Body of pancreas (tissue), 4 donors: Measurements from ENCODE around the gene PDE11A. TPM values are rescaled to one million over a fixed set of nuclear protein-coding genes. Genes with fewer than 3 reads are reported as not detected.

ENCODE experiments used
- ATAC-seq: fragments of 150-250 bp; one replicate; pipeline ENCODE4 v1.9.1; 2016
- DNase-seq, 4 donors: peaks; one replicate each; pipeline ENCODE4 v3.0.0-alpha.2; 2019
- H3K27ac ChIP-seq, 4 donors: fragments of 200-600 bp; sonication (generic); 1 replicate in 3 of 4; 2 replicates in 1 of 4; pipeline versions ENCODE4 v1.5.1 to v1.6.1; 2016 to 2019; ENCODE audit warnings: mild to moderate bottlenecking in 1 of 4, mixed read lengths in 1 of 4, moderate library complexity in 1 of 4
- H3K27me3 ChIP-seq, 2 donors: fragments of 200-600 bp; sonication (generic); one replicate each; pipeline ENCODE4 v1.6.0; 2016; ENCODE audit warnings: mild to moderate bottlenecking in 1 of 2
- H3K36me3 ChIP-seq, 2 donors: fragments of 200-600 bp; sonication (generic); replicated peaks in 1 of 2; 2 replicates each; pipeline ENCODE4 v1.5.1; 2016; ENCODE audit warnings: low read depth in 2 of 2; ENCODE audit not compliant: insufficient read depth in 1 of 2
- H3K4me1 ChIP-seq: fragments of 200-600 bp; sonication (generic); one replicate; pipeline ENCODE4 v1.6.0; 2016
- H3K4me3 ChIP-seq, 2 donors: fragments of 200-600 bp; sonication (generic); 1 replicate in 1 of 2; 2 replicates in 1 of 2; pipeline ENCODE4 v1.5.1; 2016 to 2019
- H3K9me3 ChIP-seq, 3 donors: fragments of 200-600 bp; sonication (generic); 1 replicate in 2 of 3; 2 replicates in 1 of 3; pipeline ENCODE4 v1.5.1; 2016
- CTCF ChIP-seq, 7 experiments: fragments of 450-650 bp in 4 of 7; fragments of 200-600 bp in 3 of 7; sonication (generic) in 3 of 7; IDR thresholded peaks; one replicate each; pipeline ENCODE4 v1.5.1; 2016 to 2019; ENCODE audit warnings: antibody characterized with exemption in 7 of 7
- POLR2A ChIP-seq, 3 donors: fragments of 450-650 bp; IDR thresholded peaks; one replicate each; pipeline ENCODE4 v1.6.1; 2016; ENCODE audit warnings: antibody characterized with exemption in 3 of 3, mild to moderate bottlenecking in 2 of 3
- WGBS, 2 donors: methylation state at CpG; one replicate each; pipeline ENCODE4 v1.1.5; 2017; 5-methylcytosine and 5-hydroxymethylcytosine counted together
- intact Hi-C: fragments of 100-400 bp; cut with DNase I; formaldehyde crosslinking; loops from one replicate; pipeline ENCODE4 v1.15.1; 2023
- total RNA-seq, 2 donors: library from RNA; depleted of rRNA; stranded (reverse); fragments of >200 nt; gene quantifications; one replicate each; pipeline ENCODE4 v1.1.0, GENCODE V29; 2016

The PDE11A gene
- total RNA-seq, 2 donors from 2014 or later, result 2.6 to 4.0 TPM

- no peaks in the 10 kb centered on the region for H3K27me3 ChIP-seq
- DNase-seq, result no peak
- H3K36me3 ChIP-seq, result no peaks in the 10 kb centered on the region
- no peak overlapping the region for H3K27ac ChIP-seq
- intact Hi-C loops, result no loop called here
- ATAC-seq, result no peak
- no peak overlapping the region for H3K4me3 ChIP-seq
- TF ChIP-seq CTCF (IDR thresholded peaks at IDR 0.05) (no peak), POLR2A (IDR thresholded peaks at IDR 0.05) (no peak)
- 85 to 90% methylated on average over 4 of the region's 4 CpGs for WGBS, 2 donors
- H3K9me3 ChIP-seq, result no peaks in the 10 kb centered on the region
- H3K4me1 ChIP-seq, result peaks cover 2% of the 10 kb centered on the region
Measured at GRCh38 chr2:177612659-177613058, 459.9 kb downstream of the PDE11A start.

GRCh38 chr2:177611310-177611886 lies 461.2 kb downstream of the PDE11A start:
- no peaks in the 10 kb centered on the region for H3K36me3 ChIP-seq
- no peaks in the 10 kb centered on the region for H3K9me3 ChIP-seq
- ATAC-seq (peak; percentile 30), DNase-seq (peak in 2 of 4 donors; percentile 16 to 42)
- intact Hi-C loops, result no loop called here
- TF ChIP-seq CTCF (IDR thresholded peaks at IDR 0.05) (no peak), POLR2A (IDR thresholded peaks at IDR 0.05) (no peak)
- no peak overlapping the region for H3K27ac ChIP-seq
- H3K27me3 ChIP-seq, result no peaks in the 10 kb centered on the region
- 42 to 44% methylated on average over 6 of the region's 6 CpGs for WGBS, 2 donors
- no peak overlapping the region for H3K4me3 ChIP-seq
- no peaks in the 10 kb centered on the region for H3K4me1 ChIP-seq

- H3K4me1 ChIP-seq, result no peaks in the 10 kb centered on the region
- no peak overlapping the region for H3K4me3 ChIP-seq
- TF ChIP-seq POLR2A (IDR thresholded peaks at IDR 0.05) (no peak), CTCF (IDR thresholded peaks at IDR 0.05) (no peak)
- H3K36me3 ChIP-seq, result no peaks in the 10 kb centered on the region
- ATAC-seq, result no peak
- no peak overlapping the region for H3K27ac ChIP-seq
- H3K27me3 ChIP-seq, result no peaks in the 10 kb centered on the region
- H3K9me3 ChIP-seq, result no peaks in the 10 kb centered on the region
- WGBS, 2 donors, result 98 to 100% methylated on average over 1 of the region's 1 CpG
- intact Hi-C loops, result no loop called here
- DNase-seq, result no peak
Measured at GRCh38 chr2:177610813-177611212, 461.8 kb downstream of the PDE11A start.

GRCh38 chr2:177606636-177607035 lies 465.9 kb downstream of the PDE11A start:
- H3K27ac ChIP-seq, result no peak overlapping the region
- 79 to 83% methylated on average over 7 of the region's 7 CpGs for WGBS, 2 donors
- no peaks in the 10 kb centered on the region for H3K4me1 ChIP-seq
- no peak for TF ChIP-seq POLR2A (IDR thresholded peaks at IDR 0.05)
- H3K9me3 ChIP-seq, result no peaks in the 10 kb centered on the region
- ATAC-seq (no peak), DNase-seq (no peak)
- no peaks in the 10 kb centered on the region for H3K36me3 ChIP-seq
- H3K4me3 ChIP-seq, result no peak overlapping the region
- intact Hi-C loops, result no loop called here
- no peaks in the 10 kb centered on the region for H3K27me3 ChIP-seq

- H3K27me3 ChIP-seq, result no peaks in the 10 kb centered on the region
- WGBS, 2 donors, result 28 to 33% methylated on average over 3 of the region's 3 CpGs
- peak overlapping the region in 1 of 4 donors; percentile 1 for H3K27ac ChIP-seq
- ATAC-seq (peak; percentile 71), DNase-seq (peak in 1 of 4 donors; percentile 22)
- H3K9me3 ChIP-seq, result no peaks in the 10 kb centered on the region
- no peaks in the 10 kb centered on the region for H3K4me1 ChIP-seq
- H3K4me3 ChIP-seq, result no peak overlapping the region
- no peak for TF ChIP-seq POLR2A (IDR thresholded peaks at IDR 0.05)
- peak; percentile 43 to 68 (median 64) for TF ChIP-seq CTCF (IDR thresholded peaks at IDR 0.05)
- H3K36me3 ChIP-seq, result no peaks in the 10 kb centered on the region
- intact Hi-C loops, result no loop called here
Measured at GRCh38 chr2:177604271-177605065, 468.1 kb downstream of the PDE11A start.
